Endothelial cell of umbilical vein (primary cell): Measurements from ENCODE around the gene ABLIM2. TPM values are rescaled to one million over a fixed set of nuclear protein-coding genes. Genes with fewer than 3 reads are reported as not detected.

Experiments
- BruUV-seq: library from RNA; stranded (reverse); fragments of 400-500 nt; replicated peaks from 2 replicates; lab custom pipeline; 2021; lab: Mats Ljungman, UMichigan
- CTCF ChIA-PET: fragments of 300-600, 350-600 bp; sonication (Branson Sonifier 250); formaldehyde crosslinking; loops from one replicate; lab custom pipeline; 2021; ENCODE audit warnings: antibody characterized with exemption, inconsistent platforms; lab: Charles Lee
- POLR2A ChIA-PET: fragments of 300-600, 350-600 bp; sonication (Branson Sonifier 250); formaldehyde crosslinking; loops from one replicate; lab custom pipeline; 2021; ENCODE audit warnings: antibody characterized with exemption, inconsistent platforms; lab: Charles Lee
- DNase-seq: peaks from one replicate; pipeline ENCODE4 v3.0.0-alpha.2; 2011; ENCODE audit warnings: low read depth, low spot score
- FAIRE-seq: peaks from 2 replicates; lab custom pipeline; 2011; peaks lifted over from hg19 to GRCh38; lab: Jason Lieb, UNC
- H2AFZ ChIP-seq: 2 replicates; pipeline ENCODE4 v1.6.0; 2012; ENCODE audit warnings: low read depth, low read length, control low read depth, inconsistent platforms
- H3K27ac ChIP-seq: 2 replicates; pipeline ENCODE4 v1.5.1; 2011; ENCODE audit warnings: low read depth, mild to moderate bottlenecking, control low read depth, low read length, moderate library complexity; ENCODE audit not compliant: insufficient read depth
- H3K27me3 ChIP-seq, 2 experiments: 2 replicates each; pipeline versions ENCODE4 v1.6.0 to v1.6.1; 2011; ENCODE audit warnings: low read length in 2 of 2, mixed read lengths in 1 of 2; ENCODE audit not compliant: control insufficient read depth in 2 of 2, insufficient read depth in 2 of 2
- H3K36me3 ChIP-seq, 2 experiments: 2 replicates in 1 of 2; 3 replicates in 1 of 2; pipeline ENCODE4 v1.5.1; 2011; ENCODE audit warnings: low read length in 2 of 2, mild to moderate bottlenecking in 1 of 2, moderate library complexity in 1 of 2; ENCODE audit not compliant: control insufficient read depth in 2 of 2, insufficient read depth in 2 of 2; ENCODE audit errors: extremely low read depth in 1 of 2
- H3K4me1 ChIP-seq: 3 replicates; pipeline ENCODE4 v1.5.1; 2011; ENCODE audit warnings: mild to moderate bottlenecking, low read length; ENCODE audit not compliant: control insufficient read depth, insufficient read depth; ENCODE audit errors: extremely low read depth
- H3K4me2 ChIP-seq: 2 replicates; pipeline ENCODE4 v1.6.1; 2011; ENCODE audit warnings: low read length, control low read depth, mixed read lengths; ENCODE audit not compliant: insufficient read depth
- H3K4me3 ChIP-seq, 3 experiments: fragments of 200-600 bp in 1 of 3; sonication (generic), shearing (Covaris generic) in 1 of 3; replicated peaks in 1 of 3; 2 replicates each; pipeline ENCODE4 v1.5.1; 2011 to 2016; ENCODE audit warnings: control low read depth in 3 of 3, low read length in 3 of 3, mild to moderate bottlenecking in 2 of 3, inconsistent platforms in 1 of 3, low read depth in 1 of 3, moderate library complexity in 1 of 3; ENCODE audit not compliant: insufficient read depth in 1 of 3
- H3K79me2 ChIP-seq: 2 replicates; pipeline ENCODE4 v1.6.0; 2012; ENCODE audit warnings: low read length, inconsistent platforms; ENCODE audit not compliant: control insufficient read depth, insufficient read depth
- H3K9ac ChIP-seq: replicated peaks from 2 replicates; pipeline ENCODE3; 2011; ENCODE audit warnings: low read length, control low read depth; ENCODE audit not compliant: insufficient read depth; ENCODE audit errors: extremely low read depth
- H3K9me1 ChIP-seq: replicated peaks from 3 replicates; pipeline ENCODE4 v1.6.0; 2011; ENCODE audit warnings: mild to moderate bottlenecking, low read length; ENCODE audit not compliant: control insufficient read depth, insufficient read depth; ENCODE audit errors: extremely low read depth
- H3K9me3 ChIP-seq: replicated peaks from 2 replicates; pipeline ENCODE4 v1.5.1; 2012; ENCODE audit warnings: low read length, inconsistent platforms; ENCODE audit not compliant: control insufficient read depth, insufficient read depth
- H4K20me1 ChIP-seq: replicated peaks from 2 replicates; pipeline ENCODE3; 2011; ENCODE audit warnings: mild to moderate bottlenecking, low read length; ENCODE audit not compliant: control insufficient read depth, insufficient read depth; ENCODE audit errors: extremely low read depth
- EZH2 ChIP-seq: IDR thresholded peaks from 2 replicates; pipeline ENCODE4 v1.6.1; 2012; ENCODE audit warnings: borderline replicate concordance, low read depth, mild to moderate bottlenecking, moderate library complexity, low read length, inconsistent platforms; ENCODE audit not compliant: severe bottlenecking
- FOS ChIP-seq: IDR thresholded peaks from 2 replicates; pipeline ENCODE4 v1.6.1; 2011; ENCODE audit warnings: mild to moderate bottlenecking, low read length, moderate library complexity, borderline replicate concordance; ENCODE audit not compliant: insufficient read depth
- GATA2 ChIP-seq: IDR thresholded peaks from 2 replicates; pipeline ENCODE4 v1.7.0; 2011; ENCODE audit warnings: low read depth, mild to moderate bottlenecking, moderate library complexity, mixed read lengths, low read length; ENCODE audit not compliant: insufficient read length, insufficient read depth
- MYC ChIP-seq: IDR thresholded peaks from one replicate; pipeline ENCODE4 v1.6.1; 2011; ENCODE audit warnings: mild to moderate bottlenecking, low read depth, low read length
- POLR2A ChIP-seq: IDR thresholded peaks from 2 replicates; pipeline ENCODE4 v1.6.1; 2012; ENCODE audit warnings: low read depth, mild to moderate bottlenecking, control low read depth, low read length
- POLR2AphosphoS5 ChIP-seq: IDR thresholded peaks from 2 replicates; pipeline ENCODE4 v1.6.1; 2012; ENCODE audit warnings: low read depth, mild to moderate bottlenecking, control low read depth, low read length, moderate library complexity; ENCODE audit not compliant: insufficient read depth
- dilution Hi-C: fragments of 300-500 bp; cut with MboI; formaldehyde crosslinking; loops from one replicate; pipeline ENCODE4 v1.15.0; 2019; ENCODE audit warnings: low sequenced_read_pairs; ENCODE audit not compliant: extremely low pct_ligation_motif_present
- intact Hi-C: fragments of 100-400 bp; cut with micrococcal nuclease; formaldehyde crosslinking; loops from one replicate; pipeline ENCODE4 v1.10.0; 2022
- polyA plus RNA-seq, 4 experiments: library from polyadenylated mRNA; depleted of rRNA in 3 of 4; stranded (reverse) in 3 of 4; unstranded in 1 of 4; fragments of >200 nt; gene quantifications; 2 replicates each; pipeline versions ENCODE4 v1.2.1 to v1.2.3, GENCODE V29; 2011 to 2012; ENCODE audit warnings: missing spikeins in 1 of 4
- total RNA-seq: library from RNA; stranded (reverse); gene quantifications from 2 replicates; pipeline ENCODE4 v1.2.3, GENCODE V29; 2021
- TF ChIP-seq, protein P1 (sequence below), 2 donors: IDR thresholded peaks; 1 replicate in 1 of 2; 2 replicates in 1 of 2; pipeline ENCODE4 v1.5.1; 2011; ENCODE audit warnings: low read length in 2 of 2, mild to moderate bottlenecking in 2 of 2, moderate library complexity in 2 of 2, control low read depth in 1 of 2, inconsistent platforms in 1 of 2, low read depth in 1 of 2; ENCODE audit not compliant: insufficient read depth in 1 of 2; ENCODE audit errors: extremely low read depth in 1 of 2
- TF ChIP-seq, protein P2 (sequence below): IDR thresholded peaks from 2 replicates; pipeline ENCODE4 v1.6.1; 2011; ENCODE audit not compliant: insufficient read depth, insufficient read length

ABLIM2 gene
- total and polyA plus RNA-seq, 2 donors (not counting 3 experiments of a cell fraction or from before 2014, with no cell fraction given), result 0.28 to 0.66 TPM

DNA sequence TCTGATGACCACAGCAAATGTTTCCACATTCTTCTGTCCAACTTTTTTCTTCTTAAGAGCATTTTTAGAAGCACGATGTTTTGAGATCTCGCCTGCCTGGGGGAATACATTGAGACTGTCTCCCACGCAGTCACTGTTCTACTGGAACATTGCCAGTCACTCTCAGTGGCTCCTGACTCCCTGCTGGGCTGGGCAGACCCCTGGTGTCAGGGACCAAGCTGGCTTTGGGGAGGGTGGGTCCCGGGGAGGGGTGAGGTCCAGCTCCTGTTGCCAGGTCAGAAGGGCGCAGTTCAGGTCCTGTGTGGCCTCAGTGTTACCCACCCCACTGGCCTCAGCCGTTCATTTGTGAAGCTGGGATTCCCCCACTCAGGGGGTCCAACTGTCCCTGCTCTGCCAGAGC, 18.9 kb upstream of the ABLIM2 start:
- Histone ChIP-seq H3K27me3 (no peaks in the 10 kb centered on the region), H3K79me2 (no peaks in the 10 kb centered on the region), H3K9me3 (no peaks in the 10 kb centered on the region), H3K27ac (no peak overlapping the region), H4K20me1 (no peaks in the 10 kb centered on the region), H3K4me1 (peaks cover 3% of the 10 kb centered on the region), H3K4me3 (no peak overlapping the region), H3K9ac (no peak overlapping the region), H3K9me1 (no peaks in the 10 kb centered on the region), H3K36me3 (no peaks in the 10 kb centered on the region), H3K4me2 (no peak overlapping the region), H2AFZ (no peak overlapping the region)
- CTCF ChIA-PET, result interaction anchor here (0.5 to 5.7 kb wide), 33 partner anchors 8 to 259 kb away, joined by 3 to 196 read pairs (median 11); partner anchors contain the start of genes ABLIM2, HTRA3 and SH3TC1
- DNase-seq (no peak), FAIRE-seq (no peak)
- intact Hi-C loops, result loop anchor here (1.0 to 2.0 kb wide), 3 partner anchors 14 to 225 kb away; no protein-coding TSS in a partner anchor
- dilution Hi-C loops, result no loop called here
- no TSS peak for BruUV-seq
- POLR2A ChIA-PET, result interaction anchor here (0.6 to 1.0 kb wide), 2 partner anchors 24 to 33 kb away, joined by 4 to 6 read pairs; no protein-coding TSS in a partner anchor
- TF ChIP-seq POLR2A (no peak), EZH2 (no peak), GATA2 (no peak), POLR2AphosphoS5 (no peak), MYC (no peak), FOS (no peak)
- TF ChIP-seq, protein P1, sequence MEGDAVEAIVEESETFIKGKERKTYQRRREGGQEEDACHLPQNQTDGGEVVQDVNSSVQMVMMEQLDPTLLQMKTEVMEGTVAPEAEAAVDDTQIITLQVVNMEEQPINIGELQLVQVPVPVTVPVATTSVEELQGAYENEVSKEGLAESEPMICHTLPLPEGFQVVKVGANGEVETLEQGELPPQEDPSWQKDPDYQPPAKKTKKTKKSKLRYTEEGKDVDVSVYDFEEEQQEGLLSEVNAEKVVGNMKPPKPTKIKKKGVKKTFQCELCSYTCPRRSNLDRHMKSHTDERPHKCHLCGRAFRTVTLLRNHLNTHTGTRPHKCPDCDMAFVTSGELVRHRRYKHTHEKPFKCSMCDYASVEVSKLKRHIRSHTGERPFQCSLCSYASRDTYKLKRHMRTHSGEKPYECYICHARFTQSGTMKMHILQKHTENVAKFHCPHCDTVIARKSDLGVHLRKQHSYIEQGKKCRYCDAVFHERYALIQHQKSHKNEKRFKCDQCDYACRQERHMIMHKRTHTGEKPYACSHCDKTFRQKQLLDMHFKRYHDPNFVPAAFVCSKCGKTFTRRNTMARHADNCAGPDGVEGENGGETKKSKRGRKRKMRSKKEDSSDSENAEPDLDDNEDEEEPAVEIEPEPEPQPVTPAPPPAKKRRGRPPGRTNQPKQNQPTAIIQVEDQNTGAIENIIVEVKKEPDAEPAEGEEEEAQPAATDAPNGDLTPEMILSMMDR (IDR thresholded peaks at IDR 0.05; ENCODE audit: extremely low read depth in 1 of 2, insufficient read depth in 1 of 2, low read depth in 1 of 2, low read length in 2 of 2), result no peak
- TF ChIP-seq, protein P2, sequence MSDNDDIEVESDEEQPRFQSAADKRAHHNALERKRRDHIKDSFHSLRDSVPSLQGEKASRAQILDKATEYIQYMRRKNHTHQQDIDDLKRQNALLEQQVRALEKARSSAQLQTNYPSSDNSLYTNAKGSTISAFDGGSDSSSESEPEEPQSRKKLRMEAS, result no peak
